Measurements from ENCODE around the gene RP9.

RP9 gene

GRCh38 chr7:33065981-33066380 is 43.2 kb downstream of the RP9 start:
- no peak for TF ChIP-seq CTCF (IDR thresholded peaks at IDR 0.05; ENCODE audit: insufficient read depth, low read depth, low read length, missing control alignments)
- no peak for DNase-seq (ENCODE audit: low read depth)

DNA sequence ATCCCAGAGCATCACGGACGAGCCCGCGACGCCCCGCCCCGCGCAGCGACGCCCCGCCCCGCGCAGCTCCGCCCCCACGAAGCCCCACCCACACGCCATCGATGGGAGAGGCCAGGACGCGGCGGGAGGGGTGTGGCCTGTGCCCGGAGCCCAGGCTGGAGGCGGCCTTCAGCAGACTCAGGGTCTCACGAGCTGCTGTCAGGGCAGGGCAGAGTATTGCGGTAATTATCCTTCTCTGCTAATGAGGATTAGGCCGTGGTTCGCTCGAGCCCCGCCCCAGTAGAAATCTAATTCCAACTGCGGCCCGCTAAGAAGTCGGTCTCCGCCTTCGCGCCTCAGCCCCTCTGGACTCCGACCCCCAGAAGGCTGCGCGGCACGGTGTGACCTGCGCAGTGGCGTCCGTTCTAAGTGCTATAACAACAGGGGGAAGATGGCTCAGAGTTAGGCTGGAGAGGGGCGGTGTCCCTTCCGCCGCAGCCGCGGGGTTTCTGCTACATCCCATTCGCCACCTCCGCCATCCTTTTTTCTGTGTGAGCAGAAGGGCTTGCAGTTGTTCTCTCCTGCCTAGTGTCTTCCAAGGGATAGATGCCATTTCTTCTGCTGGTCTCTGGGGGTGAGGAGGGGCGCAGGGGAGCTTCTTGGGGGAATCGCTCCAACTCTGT is 46.3 kb downstream of the RP9 start:
- DNase-seq (ENCODE audit: low read depth): peak; percentile 95
- peak overlapping the region; percentile 87 for H3K4me3 ChIP-seq (ENCODE audit: low read length)
- no peak for TF ChIP-seq CTCF (IDR thresholded peaks at IDR 0.05; ENCODE audit: insufficient read depth, low read depth, low read length, missing control alignments)

More at GRCh38 chr7:33065981-33066380, 43.2 kb downstream of the RP9 start:
- H3K4me3 ChIP-seq (ENCODE audit: low read length): no peak overlapping the region

GRCh38 chr7:33062023-33062781 is 47.0 kb downstream of the RP9 start, which contains the start of gene NT5C3A:
NT5C3A (minus strand) TSS chr7:33062776; CDS start chr7:33062705, 71 bp downstream.
- peak; percentile 56 for DNase-seq (ENCODE audit: low read depth)
- H3K4me3 ChIP-seq (ENCODE audit: low read length): peak within 1 kb of the TSS; percentile 87
- TF ChIP-seq CTCF (IDR thresholded peaks at IDR 0.05; ENCODE audit: insufficient read depth, low read depth, low read length, missing control alignments): no peak

DNA sequence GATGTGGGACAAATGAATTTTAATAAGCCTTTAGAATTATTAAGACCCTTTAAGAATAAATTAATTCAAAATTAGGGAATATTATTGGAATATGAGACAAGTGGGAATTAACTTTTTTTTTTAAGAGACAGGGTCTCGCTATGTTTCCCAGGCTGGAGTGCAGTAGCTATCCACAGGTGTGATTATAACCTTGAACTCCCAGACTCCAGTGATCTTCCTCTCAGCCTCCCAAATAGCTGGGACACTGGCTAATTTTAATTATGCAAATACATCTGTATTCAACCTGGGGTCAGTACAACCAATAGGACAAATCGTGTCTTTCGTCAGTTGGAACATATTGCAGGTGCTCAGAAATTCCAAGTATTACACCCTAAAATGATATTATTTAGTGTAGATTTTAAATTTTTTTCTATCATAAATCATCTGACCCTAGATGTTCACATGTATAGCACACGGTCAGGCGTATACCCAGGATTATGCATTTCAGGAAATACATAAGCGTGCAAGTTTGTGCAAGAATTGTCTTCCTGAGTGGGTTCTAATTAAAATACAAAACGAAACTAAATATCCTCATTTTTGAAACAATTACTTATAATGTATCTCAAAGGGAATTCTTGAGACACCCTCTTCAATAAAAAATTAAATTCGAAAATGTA is 47.8 kb downstream of the RP9 start:
- TF ChIP-seq CTCF (IDR thresholded peaks at IDR 0.05; ENCODE audit: insufficient read depth, low read depth, low read length, missing control alignments): no peak
- DNase-seq (ENCODE audit: low read depth): peak; percentile 2
- peak overlapping the region; percentile 87 for H3K4me3 ChIP-seq (ENCODE audit: low read length)

- H3K4me3 ChIP-seq (ENCODE audit: low read length): no peak overlapping the region
- DNase-seq (ENCODE audit: low read depth): no peak
- TF ChIP-seq CTCF (IDR thresholded peaks at IDR 0.05; ENCODE audit: insufficient read depth, low read depth, low read length, missing control alignments): no peak
These were observed 49.6 kb downstream of the RP9 start for GRCh38 chr7:33059635-33060034.

DNA sequence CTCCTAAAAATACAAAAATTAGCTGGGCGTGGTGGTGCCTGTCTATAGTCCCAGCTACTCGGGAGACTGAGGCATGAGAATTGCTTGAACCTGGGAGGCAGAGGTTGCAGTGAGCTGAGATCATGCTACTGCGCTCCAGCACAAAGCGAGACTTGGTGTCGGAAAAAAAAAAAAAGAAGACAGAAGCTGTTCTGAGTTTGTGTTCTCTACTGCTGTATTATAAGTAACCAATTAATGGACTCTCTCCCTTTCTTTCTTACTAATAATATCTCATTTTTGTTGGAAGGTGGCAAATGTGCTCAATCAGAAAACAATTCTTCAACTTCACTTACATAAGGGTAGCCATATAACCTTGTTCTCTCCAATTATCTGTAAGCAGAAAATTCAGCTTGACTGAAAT is 54.0 kb downstream of the RP9 start:
- no peak for DNase-seq (ENCODE audit: low read depth)
- H3K4me3 ChIP-seq (ENCODE audit: low read length): no peak overlapping the region
- no peak for TF ChIP-seq CTCF (IDR thresholded peaks at IDR 0.05; ENCODE audit: insufficient read depth, low read depth, low read length, missing control alignments)

Data from epithelial cell of esophagus (primary cell).